Stimulated activated CD8-positive, alpha-beta memory T cell treated with anti-CD3 and anti-CD28 coated beads, Interleukin-15, amount 100 ng/mL, for 1 hour (primary cell): Measurements from ENCODE around the gene PDE4DIP.
"Not testable (repeated sequence)": the region's sequence is repeated elsewhere in the genome, so short reads cannot be mapped to it uniquely, and the experiment has no call there.

Experiments used
- DNase-seq: peaks from one replicate; pipeline ENCODE4 v3.0.0-alpha.2; 2020; ENCODE audit warnings: low read depth

PDE4DIP gene

GRCh38 chr1:148921047-148921446 lies 76.8 kb downstream of the PDE4DIP start:
- DNase-seq, result not testable (repeated sequence)

DNA sequence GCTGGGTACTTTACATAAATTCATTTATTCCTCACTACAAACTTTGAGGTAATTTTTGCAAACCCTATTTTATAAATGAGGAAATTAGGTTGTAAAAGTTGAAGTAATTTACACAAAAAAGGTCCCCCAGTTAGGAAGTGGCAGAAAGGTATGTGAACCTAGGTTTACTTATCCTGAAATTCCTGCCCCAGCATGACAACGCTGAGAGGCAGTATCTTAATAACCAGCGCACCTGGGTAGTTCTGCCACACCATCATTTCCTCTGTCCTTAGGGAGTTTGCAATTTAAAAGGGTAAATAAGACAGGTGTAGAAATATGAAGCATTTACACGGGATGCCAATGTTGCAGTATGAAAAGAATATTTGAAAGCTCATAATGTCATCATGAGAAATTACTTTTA lies 79.6 kb downstream of the PDE4DIP start:
- not testable (repeated sequence) for DNase-seq

GRCh38 chr1:148927645-148928044 lies 83.4 kb downstream of the PDE4DIP start:
- DNase-seq, result not testable (repeated sequence)

- not testable (repeated sequence) for DNase-seq
Measured at GRCh38 chr1:148929253-148929652, 85.0 kb downstream of the PDE4DIP start.

- DNase-seq, result not testable (repeated sequence)
Measured at GRCh38 chr1:148935381-148936002, 91.3 kb downstream of the PDE4DIP start.

GRCh38 chr1:148942906-148943305 lies 98.7 kb downstream of the PDE4DIP start:
- DNase-seq, result not testable (repeated sequence)

- DNase-seq, result not testable (repeated sequence)
Measured at GRCh38 chr1:148945130-148945529, 100.9 kb downstream of the PDE4DIP start.

DNA sequence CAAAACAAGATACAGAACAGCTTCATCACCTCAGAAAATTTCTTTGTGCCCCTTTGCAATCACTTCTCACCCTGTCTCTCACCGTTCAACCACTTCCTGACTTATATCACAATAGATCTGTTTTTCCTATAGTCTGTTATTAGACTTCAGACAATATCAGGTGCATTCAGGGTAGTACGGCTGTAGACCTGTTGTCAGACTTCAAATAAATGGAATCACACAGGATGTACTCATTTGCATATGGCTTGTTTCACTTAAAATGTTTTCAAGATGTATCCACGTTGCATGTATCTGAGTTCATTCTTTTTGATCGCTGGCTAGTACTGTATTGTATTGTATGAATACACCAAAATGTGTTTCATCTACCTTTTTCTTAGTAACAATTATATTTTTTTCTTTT lies 104.5 kb downstream of the PDE4DIP start:
- not testable (repeated sequence) for DNase-seq

DNA sequence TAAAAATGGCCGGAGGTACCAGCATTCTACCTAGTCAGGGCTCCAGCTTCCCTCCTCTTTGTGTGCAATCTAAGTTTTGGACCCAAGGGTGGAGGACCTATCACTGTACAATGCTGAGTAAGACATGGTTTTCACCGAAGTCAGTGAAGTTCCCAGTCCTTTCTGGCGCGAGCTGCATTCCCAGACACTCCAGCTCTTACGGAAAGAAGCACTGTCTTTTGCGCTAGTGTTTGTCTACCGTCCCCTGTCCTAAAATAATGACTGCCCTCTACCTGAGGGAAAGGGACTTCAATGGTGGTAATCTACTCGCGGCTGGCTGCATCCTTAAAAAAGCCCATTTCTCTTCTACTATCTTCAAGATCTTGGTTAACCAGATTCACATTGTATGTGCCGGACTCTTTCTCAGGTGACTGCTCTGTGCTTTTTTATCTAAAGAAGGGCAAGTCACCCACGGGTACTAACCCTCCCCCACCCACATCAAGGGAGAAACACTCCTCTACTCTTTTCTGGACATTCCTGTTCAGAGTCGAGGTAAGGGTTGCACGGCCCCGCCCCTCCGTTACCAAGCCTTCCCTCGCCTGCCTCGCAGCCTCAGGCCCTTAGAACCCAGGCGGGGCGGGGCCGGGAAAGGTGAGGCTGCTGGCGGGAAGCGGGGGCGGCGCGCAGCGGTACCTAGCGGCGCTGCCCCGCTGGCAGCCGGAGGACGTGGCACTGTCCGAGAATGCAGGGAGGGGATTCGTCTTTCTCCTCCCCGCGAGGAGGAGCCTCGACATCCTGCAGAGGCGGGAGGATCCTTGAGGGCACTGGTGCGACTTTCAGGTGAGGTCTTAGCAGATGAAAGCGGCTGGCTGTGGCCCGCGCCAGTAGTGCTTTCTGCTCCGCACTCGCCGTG lies 107.4 kb downstream of the PDE4DIP start:
- DNase-seq, result peak; percentile 37

DNA sequence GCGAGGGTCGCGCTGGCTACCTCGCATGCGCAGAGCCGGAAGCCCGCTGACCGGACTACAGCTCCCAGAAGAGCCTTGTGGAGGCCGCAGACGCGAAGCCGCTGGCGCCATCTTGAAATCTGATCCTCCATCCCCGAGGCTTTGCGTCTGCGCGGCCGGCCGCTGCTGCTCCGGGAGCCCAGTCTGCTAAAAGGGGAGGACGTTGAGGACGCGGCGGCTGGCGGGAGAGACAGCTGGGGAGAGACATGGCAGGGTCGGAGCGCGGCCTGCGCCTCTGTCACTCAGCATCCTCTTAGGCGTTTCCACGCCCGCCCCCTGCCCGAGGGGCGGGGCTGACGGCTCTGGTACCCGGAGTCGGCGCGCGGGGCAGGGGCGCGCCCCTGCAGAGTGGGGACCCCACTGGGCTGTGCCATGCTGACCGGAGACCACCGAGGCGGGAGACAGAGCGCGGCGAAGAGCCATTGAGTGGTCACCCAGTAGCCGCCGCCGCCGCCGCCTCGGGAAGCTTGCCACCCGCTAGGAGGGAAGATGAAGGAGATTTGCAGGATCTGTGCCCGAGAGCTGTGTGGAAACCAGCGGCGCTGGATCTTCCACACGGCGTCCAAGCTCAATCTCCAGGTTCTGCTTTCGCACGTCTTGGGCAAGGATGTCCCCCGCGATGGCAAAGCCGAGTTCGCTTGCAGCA lies 108.2 kb downstream of the PDE4DIP start:
- DNase-seq, result not testable (repeated sequence)

DNA sequence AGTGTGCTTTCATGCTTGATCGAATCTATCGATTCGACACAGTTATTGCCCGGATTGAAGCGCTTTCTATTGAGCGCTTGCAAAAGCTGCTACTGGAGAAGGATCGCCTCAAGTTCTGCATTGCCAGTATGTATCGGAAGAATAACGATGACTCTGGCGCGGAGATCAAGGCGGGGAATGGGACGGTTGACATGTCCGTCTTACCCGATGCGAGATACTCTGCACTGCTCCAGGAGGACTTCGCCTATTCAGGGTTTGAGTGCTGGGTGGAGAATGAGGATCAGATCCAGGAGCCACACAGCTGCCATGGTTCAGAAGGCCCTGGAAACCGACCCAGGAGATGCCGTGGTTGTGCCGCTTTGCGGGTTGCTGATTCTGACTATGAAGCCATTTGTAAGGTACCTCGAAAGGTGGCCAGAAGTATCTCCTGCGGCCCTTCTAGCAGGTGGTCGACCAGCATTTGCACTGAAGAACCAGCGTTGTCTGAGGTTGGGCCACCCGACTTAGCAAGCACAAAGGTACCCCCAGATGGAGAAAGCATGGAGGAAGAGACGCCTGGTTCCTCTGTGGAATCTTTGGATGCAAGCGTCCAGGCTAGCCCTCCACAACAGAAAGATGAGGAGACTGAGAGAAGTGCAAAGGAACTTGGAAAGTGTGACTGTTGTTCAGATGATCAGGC lies 108.8 kb downstream of the PDE4DIP start:
- not testable (repeated sequence) for DNase-seq

GRCh38 chr1:148953730-148954129 lies 109.5 kb downstream of the PDE4DIP start:
- DNase-seq, result not testable (repeated sequence)

GRCh38 chr1:148958343-148958742 lies 114.1 kb downstream of the PDE4DIP start:
- not testable (repeated sequence) for DNase-seq

DNA sequence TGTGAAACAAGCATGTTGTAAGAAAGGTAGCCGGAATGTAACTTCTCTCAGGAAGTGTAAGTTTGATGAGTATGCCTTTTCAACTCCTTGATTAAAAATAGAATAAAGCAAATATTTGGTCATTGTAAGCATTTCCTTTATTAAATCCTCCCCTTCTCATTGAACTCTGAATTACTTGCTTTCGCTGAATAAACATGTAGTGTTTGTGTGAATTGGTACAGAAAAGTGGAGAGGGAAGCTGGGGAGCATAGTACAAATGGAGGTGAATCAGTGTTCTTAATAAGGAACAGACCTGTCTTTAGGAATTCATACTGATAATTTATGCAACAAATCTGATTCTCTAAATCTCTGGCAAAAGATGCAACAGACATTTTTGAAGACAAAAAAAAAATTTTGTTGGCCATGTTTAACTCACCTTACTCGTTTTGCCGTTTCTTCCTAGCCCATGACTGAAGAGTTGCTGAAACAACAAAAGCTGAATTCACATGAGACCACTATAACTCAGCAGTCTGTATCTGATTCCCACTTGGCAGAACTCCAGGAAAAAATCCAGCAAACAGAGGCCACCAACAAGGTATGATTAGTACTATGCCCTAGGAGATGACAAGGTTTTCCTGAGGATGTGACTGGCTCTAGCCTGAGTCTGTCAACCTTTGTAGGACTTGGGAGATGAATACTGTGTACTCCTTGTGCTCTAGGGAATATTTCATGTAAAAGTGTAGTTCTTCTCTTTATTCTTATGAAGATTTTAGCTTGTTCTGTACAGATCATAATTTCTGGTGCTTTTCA lies 116.2 kb downstream of the PDE4DIP start:
- not testable (repeated sequence) for DNase-seq

- not testable (repeated sequence) for DNase-seq
Measured at GRCh38 chr1:148962127-148962857, 118.1 kb downstream of the PDE4DIP start.

GRCh38 chr1:148966084-148966483 lies 121.9 kb downstream of the PDE4DIP start:
- DNase-seq, result not testable (repeated sequence)

- DNase-seq, result not testable (repeated sequence)
Measured at GRCh38 chr1:148967580-148967979, 123.4 kb downstream of the PDE4DIP start.

GRCh38 chr1:148968682-148969081 lies 124.5 kb downstream of the PDE4DIP start:
- not testable (repeated sequence) for DNase-seq

- DNase-seq, result not testable (repeated sequence)
Measured at GRCh38 chr1:148969126-148969525, 124.9 kb downstream of the PDE4DIP start.

- DNase-seq, result not testable (repeated sequence)
Measured at GRCh38 chr1:148975453-148975852, 131.2 kb downstream of the PDE4DIP start.
